NOMO-1 (cell line): ENCODE results near the gene H2AZ1.
A peak's percentile ranks its signal among the peaks of the same experiment; 100 is the strongest.
"Not testable (repeated sequence)": the region's sequence is repeated elsewhere in the genome, so short reads cannot be mapped to it uniquely, and the experiment has no call there.

Experiments used
- DNase-seq, 2 experiments: peaks; one replicate each; lab custom pipeline; 2025; ENCODE audit not compliant: unreplicated experiment in 2 of 2; lab: John Stamatoyannopoulos, UW

Gene H2AZ1

GRCh38 chr4:99949999-99950912 lies at the start of gene H2AZ1:
TSS of gene H2AZ1 (minus strand) at chr4:99950275. CDS start at chr4:99950170, 105 bp downstream.
- DNase-seq, result peak; percentile 97 to 98

GRCh38 chr4:99998062-99998867 lies 48.2 kb upstream of the H2AZ1 start:
- no peak for DNase-seq

- no peak for DNase-seq
These were observed 41.7 kb upstream of the H2AZ1 start for GRCh38 chr4:99991741-99992140.

- no peak for DNase-seq
These were observed 37.6 kb upstream of the H2AZ1 start for GRCh38 chr4:99987681-99988080.

GRCh38 chr4:99986792-99987191 lies 36.7 kb upstream of the H2AZ1 start:
- no peak for DNase-seq

GRCh38 chr4:99983289-99983943 lies 33.3 kb upstream of the H2AZ1 start:
- DNase-seq, result no peak

GRCh38 chr4:99979872-99980271 lies 29.8 kb upstream of the H2AZ1 start:
- no peak for DNase-seq

GRCh38 chr4:99971453-99972111 lies 21.5 kb upstream of the H2AZ1 start:
- no peak for DNase-seq

GRCh38 chr4:99968330-99968729 lies 18.3 kb upstream of the H2AZ1 start:
- DNase-seq, result no peak

- no peak for DNase-seq
These were observed 16.6 kb upstream of the H2AZ1 start for GRCh38 chr4:99966692-99967091.

- DNase-seq, result no peak
These were observed 15.7 kb upstream of the H2AZ1 start for GRCh38 chr4:99965674-99966350.

- DNase-seq, result no peak
These were observed 15.1 kb upstream of the H2AZ1 start for GRCh38 chr4:99965173-99965572.

- DNase-seq, result peak in 1 of 2 experiments; percentile 13
These were observed 11.6 kb upstream of the H2AZ1 start for GRCh38 chr4:99961711-99962110.

GRCh38 chr4:99960648-99961047 lies 10.6 kb upstream of the H2AZ1 start:
- DNase-seq, result no peak

- not testable (repeated sequence) for DNase-seq
These were observed 8.1 kb upstream of the H2AZ1 start for GRCh38 chr4:99958207-99958606.

- peak in 1 of 2 experiments; percentile 20 for DNase-seq
These were observed 809 bp upstream of the H2AZ1 start for GRCh38 chr4:99950913-99951254.

- peak; percentile 95 for DNase-seq
These were observed 759 bp downstream of the H2AZ1 start for GRCh38 chr4:99949034-99949998.

GRCh38 chr4:99947608-99948007 lies 2.5 kb downstream of the H2AZ1 start:
- DNase-seq, result no peak

- no peak for DNase-seq
These were observed 2.9 kb downstream of the H2AZ1 start for GRCh38 chr4:99947190-99947578.
